Natural killer cell treated with Interleukin-12 subunit alpha and Interleukin-12 subunit beta and Interleukin-15 and Interleukin-18, amount 100 ng/mL, for 72 hours (primary cell): ENCODE measurements around the gene OTUD3. TPM values are rescaled to one million over a fixed set of nuclear protein-coding genes. Genes with fewer than 3 reads are reported as not detected.
"Not testable (repeated sequence)": the region's sequence is repeated elsewhere in the genome, so short reads cannot be mapped to it uniquely, and the experiment has no call there.

ENCODE experiments used
- ATAC-seq, 2 donors: fragments of 150-1000 bp; cut with Tn5 transposase in 1 of 2; sonication (Bioruptor Pico), chemical (Tn5 transposase) in 1 of 2; 2 replicates each; pipeline ENCODE4 v1.10.0; 2021
- DNase-seq: peaks from one replicate; pipeline ENCODE4 v3.0.0; 2022; ENCODE audit warnings: low spot score
- H3K27ac Mint-ChIP-seq, 2 donors: 1 replicate in 1 of 2; 2 replicates in 1 of 2; pipeline ENCODE4 v1.8.0; 2022; ENCODE audit warnings: mixed read lengths in 2 of 2, mild to moderate bottlenecking in 1 of 2, moderate library complexity in 1 of 2
- H3K27me3 Mint-ChIP-seq, 2 donors: 1 replicate in 1 of 2; 2 replicates in 1 of 2; pipeline ENCODE4 v1.8.0; 2022; ENCODE audit warnings: mixed read lengths in 2 of 2
- H3K36me3 Mint-ChIP-seq: one replicate; pipeline ENCODE4 v1.8.0; 2022; ENCODE audit warnings: mixed read lengths
- H3K4me1 Mint-ChIP-seq, 2 donors: 1 replicate in 1 of 2; 2 replicates in 1 of 2; pipeline ENCODE4 v1.8.0; 2022; ENCODE audit warnings: low read depth in 2 of 2, mixed read lengths in 2 of 2, mild to moderate bottlenecking in 1 of 2
- H3K4me3 Mint-ChIP-seq: one replicate; pipeline ENCODE4 v1.8.0; 2022; ENCODE audit warnings: mixed read lengths
- H3K9me3 Mint-ChIP-seq: 2 replicates; pipeline ENCODE4 v1.8.0; 2022; ENCODE audit warnings: mixed read lengths
- total RNA-seq, 2 donors: library from RNA; stranded (reverse); gene quantifications; one replicate each; pipeline ENCODE4 v1.2.3, GENCODE V29; 2022

Gene OTUD3
- total RNA-seq, 2 donors from 2014 or later = 11.6 to 27.4 TPM

DNA sequence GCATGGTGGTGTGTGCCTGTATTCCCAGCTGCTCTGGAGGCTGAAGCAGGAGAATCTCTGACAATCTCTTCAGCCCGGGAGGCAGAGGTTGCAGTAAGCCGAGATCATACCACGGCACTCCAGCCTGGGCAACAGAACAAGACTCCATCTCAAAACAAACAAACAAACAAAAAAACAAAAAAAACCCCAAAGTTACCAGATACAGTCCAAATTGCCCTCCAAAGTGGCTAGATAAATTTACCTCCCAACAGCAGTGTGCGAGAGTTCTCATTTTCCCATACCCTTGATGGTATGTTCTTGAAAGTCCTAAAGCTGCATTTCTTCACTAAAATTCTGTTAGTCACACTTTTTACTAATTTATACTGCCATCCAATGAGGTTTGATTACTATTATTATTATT is 3.0 kb upstream of the OTUD3 start:
- no peak for DNase-seq
- no peak for ATAC-seq
- no peak overlapping the region for H3K4me3 Mint-ChIP-seq
- no peaks in the 10 kb centered on the region for H3K9me3 Mint-ChIP-seq
- peaks cover 20 to 23% of the 10 kb centered on the region in 2 donors for H3K27me3 Mint-ChIP-seq
- H3K4me1 Mint-ChIP-seq = peaks cover 20 to 21% of the 10 kb centered on the region in 2 donors
- no peak overlapping the region for H3K27ac Mint-ChIP-seq
- no peaks in the 10 kb centered on the region for H3K36me3 Mint-ChIP-seq

DNA sequence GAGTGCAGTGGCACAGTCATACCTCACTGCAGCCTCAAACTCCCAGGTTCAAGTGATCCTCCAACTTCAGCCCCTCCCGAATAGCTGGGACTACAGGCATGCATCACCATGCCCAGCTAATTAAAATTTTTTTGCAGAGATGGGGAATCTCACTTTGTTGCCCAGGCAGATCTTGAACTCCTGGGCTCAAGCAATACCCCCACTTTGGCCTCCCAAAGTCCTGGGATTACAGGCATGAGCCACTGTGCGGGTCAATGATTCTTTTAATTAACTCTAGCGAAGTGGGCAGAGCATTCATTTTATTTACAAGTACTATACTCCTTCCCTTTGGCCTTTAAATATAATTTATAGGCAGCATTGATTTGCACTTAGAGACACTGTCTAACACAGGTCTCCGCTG is 2.5 kb upstream of the OTUD3 start:
- H3K36me3 Mint-ChIP-seq = no peaks in the 10 kb centered on the region
- ATAC-seq = no peak
- H3K27ac Mint-ChIP-seq = no peak overlapping the region
- H3K4me1 Mint-ChIP-seq = peaks cover 23 to 25% of the 10 kb centered on the region in 2 donors
- no peak overlapping the region for H3K4me3 Mint-ChIP-seq
- H3K27me3 Mint-ChIP-seq = peaks cover 20% of the 10 kb centered on the region in 2 donors
- DNase-seq = no peak
- no peaks in the 10 kb centered on the region for H3K9me3 Mint-ChIP-seq

GRCh38 chr1:19880841-19881240 is 1.4 kb upstream of the OTUD3 start:
- H3K9me3 Mint-ChIP-seq, ATAC-seq, H3K36me3 Mint-ChIP-seq, DNase-seq, H3K27ac Mint-ChIP-seq: not testable (repeated sequence)
- peaks cover 29 to 32% of the 10 kb centered on the region in 2 donors for H3K4me1 Mint-ChIP-seq
- peak overlapping the region; percentile 14 for H3K4me3 Mint-ChIP-seq
- H3K27me3 Mint-ChIP-seq = peaks cover 15 to 17% of the 10 kb centered on the region in 2 donors

- no peak for ATAC-seq
- no peaks in the 10 kb centered on the region for H3K9me3 Mint-ChIP-seq
- H3K4me1 Mint-ChIP-seq = peaks cover 35 to 42% of the 10 kb centered on the region in 2 donors
- H3K27me3 Mint-ChIP-seq = peaks cover 0 to 6% of the 10 kb centered on the region in 2 donors
- no peaks in the 10 kb centered on the region for H3K36me3 Mint-ChIP-seq
- H3K27ac Mint-ChIP-seq = no peak overlapping the region
- H3K4me3 Mint-ChIP-seq = peak overlapping the region; percentile 97
- DNase-seq = no peak
Measured at GRCh38 chr1:19884312-19884711, 2.1 kb downstream of the OTUD3 start.

- H3K4me1 Mint-ChIP-seq = peaks cover 35 to 42% of the 10 kb centered on the region in 2 donors
- no peak overlapping the region for H3K4me3 Mint-ChIP-seq
- no peaks in the 10 kb centered on the region for H3K9me3 Mint-ChIP-seq
- DNase-seq (no peak), ATAC-seq (no peak)
- H3K27me3 Mint-ChIP-seq = peaks cover 0 to 1% of the 10 kb centered on the region in 2 donors
- no peak overlapping the region for H3K27ac Mint-ChIP-seq
- H3K36me3 Mint-ChIP-seq = no peaks in the 10 kb centered on the region
Measured at GRCh38 chr1:19885821-19886220, 3.6 kb downstream of the OTUD3 start.

GRCh38 chr1:19888112-19888511 is 5.9 kb downstream of the OTUD3 start:
- Mint-ChIP-seq H3K9me3 (no peaks in the 10 kb centered on the region), H3K4me1 (peaks cover 38 to 40% of the 10 kb centered on the region in 2 donors), H3K4me3 (no peak overlapping the region), H3K36me3 (peaks cover 13% of the 10 kb centered on the region), H3K27ac (no peak overlapping the region), H3K27me3 (no peaks in the 10 kb centered on the region)
- ATAC-seq = no peak
- no peak for DNase-seq

DNA sequence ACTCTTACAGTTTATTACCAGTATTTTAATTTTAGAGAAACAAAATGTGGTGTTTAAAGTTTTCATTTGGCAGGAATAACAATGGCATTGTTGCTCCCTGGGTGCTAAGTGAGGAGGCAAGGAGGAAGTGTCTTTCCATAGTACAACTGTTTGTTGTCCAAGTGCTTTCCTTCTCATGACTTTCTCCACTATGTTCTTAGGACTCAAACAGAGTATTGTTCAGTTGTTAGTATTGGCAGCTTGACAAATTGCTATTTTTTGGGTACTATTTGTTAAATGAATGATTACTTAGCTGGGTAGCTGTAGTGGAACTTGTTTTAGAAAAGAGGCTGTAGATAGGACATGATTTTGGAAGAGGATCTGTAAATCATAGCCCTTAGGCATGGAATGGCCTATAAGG is 7.5 kb downstream of the OTUD3 start:
- Mint-ChIP-seq H3K4me1 (peaks cover 24 to 25% of the 10 kb centered on the region in 2 donors), H3K27me3 (no peaks in the 10 kb centered on the region), H3K9me3 (no peaks in the 10 kb centered on the region), H3K36me3 (peaks cover 14% of the 10 kb centered on the region), H3K27ac (no peak overlapping the region), H3K4me3 (no peak overlapping the region)
- ATAC-seq (no peak), DNase-seq (no peak)

- H3K27ac Mint-ChIP-seq = no peak overlapping the region
- ATAC-seq = no peak
- H3K36me3 Mint-ChIP-seq = peaks cover 22% of the 10 kb centered on the region
- H3K4me1 Mint-ChIP-seq = peaks cover 17 to 18% of the 10 kb centered on the region in 2 donors
- H3K27me3 Mint-ChIP-seq = no peaks in the 10 kb centered on the region
- DNase-seq = no peak
- no peaks in the 10 kb centered on the region for H3K9me3 Mint-ChIP-seq
- no peak overlapping the region for H3K4me3 Mint-ChIP-seq
Measured at GRCh38 chr1:19892129-19892528, 9.9 kb downstream of the OTUD3 start.

- Mint-ChIP-seq H3K4me1 (peaks cover 15 to 17% of the 10 kb centered on the region in 2 donors), H3K27me3 (no peaks in the 10 kb centered on the region), H3K36me3 (peaks cover 22% of the 10 kb centered on the region), H3K9me3 (no peaks in the 10 kb centered on the region), H3K27ac (no peak overlapping the region), H3K4me3 (no peak overlapping the region)
- ATAC-seq (no peak), DNase-seq (no peak)
Measured at GRCh38 chr1:19892628-19893168, 10.5 kb downstream of the OTUD3 start.

DNA sequence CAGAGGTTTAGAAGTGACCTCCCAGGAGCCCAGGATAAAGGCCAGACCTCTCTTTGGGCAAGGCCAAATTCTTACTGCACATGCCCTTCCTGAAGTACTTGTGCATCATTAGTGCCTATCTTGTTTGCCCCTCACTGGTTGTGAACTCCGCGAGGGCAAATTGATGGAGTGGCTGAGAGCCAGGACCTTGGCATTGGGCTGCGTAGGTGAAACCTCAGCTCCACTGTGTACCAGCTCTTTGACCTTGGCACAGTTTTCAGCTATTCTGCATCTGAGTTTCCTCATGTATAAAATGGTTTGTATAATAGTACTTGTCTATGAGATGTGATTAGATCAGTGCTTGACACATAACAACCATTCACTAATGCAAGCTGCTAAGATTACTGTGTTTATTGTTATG is 11.5 kb downstream of the OTUD3 start:
- Mint-ChIP-seq H3K27ac (no peak overlapping the region), H3K27me3 (no peaks in the 10 kb centered on the region), H3K36me3 (peaks cover 22% of the 10 kb centered on the region), H3K4me1 (peaks cover 9 to 11% of the 10 kb centered on the region in 2 donors), H3K4me3 (no peak overlapping the region), H3K9me3 (no peaks in the 10 kb centered on the region)
- no peak for DNase-seq
- ATAC-seq = no peak

DNA sequence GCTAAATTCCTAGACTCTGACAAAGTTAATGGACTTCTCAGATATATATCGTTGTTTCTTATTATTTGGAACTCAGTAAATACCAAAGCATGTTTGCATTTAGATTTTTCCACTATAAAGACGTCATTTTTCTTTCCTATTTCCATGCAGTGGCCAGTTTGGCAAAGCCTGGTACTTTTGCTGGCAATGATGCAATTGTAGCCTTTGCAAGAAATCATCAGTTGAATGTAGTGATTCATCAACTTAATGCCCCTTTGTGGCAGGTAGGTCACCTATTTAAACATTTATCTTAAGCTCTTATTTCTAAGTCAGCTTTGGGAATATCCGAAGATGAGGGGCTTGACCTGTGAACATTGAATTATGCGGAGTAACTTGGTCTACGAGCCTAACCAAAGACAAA is 12.0 kb downstream of the OTUD3 start:
- Mint-ChIP-seq H3K36me3 (peaks cover 26% of the 10 kb centered on the region), H3K27ac (no peak overlapping the region), H3K27me3 (no peaks in the 10 kb centered on the region), H3K4me1 (peaks cover 9 to 11% of the 10 kb centered on the region in 2 donors), H3K4me3 (no peak overlapping the region), H3K9me3 (no peaks in the 10 kb centered on the region)
- DNase-seq = no peak
- no peak for ATAC-seq

- DNase-seq (no peak), ATAC-seq (no peak)
- H3K36me3 Mint-ChIP-seq = peaks cover 38% of the 10 kb centered on the region
- no peaks in the 10 kb centered on the region for H3K4me1 Mint-ChIP-seq
- H3K4me3 Mint-ChIP-seq = no peak overlapping the region
- no peak overlapping the region for H3K27ac Mint-ChIP-seq
- H3K9me3 Mint-ChIP-seq = no peaks in the 10 kb centered on the region
- no peaks in the 10 kb centered on the region for H3K27me3 Mint-ChIP-seq
Measured at GRCh38 chr1:19901653-19902052, 19.5 kb downstream of the OTUD3 start.

DNA sequence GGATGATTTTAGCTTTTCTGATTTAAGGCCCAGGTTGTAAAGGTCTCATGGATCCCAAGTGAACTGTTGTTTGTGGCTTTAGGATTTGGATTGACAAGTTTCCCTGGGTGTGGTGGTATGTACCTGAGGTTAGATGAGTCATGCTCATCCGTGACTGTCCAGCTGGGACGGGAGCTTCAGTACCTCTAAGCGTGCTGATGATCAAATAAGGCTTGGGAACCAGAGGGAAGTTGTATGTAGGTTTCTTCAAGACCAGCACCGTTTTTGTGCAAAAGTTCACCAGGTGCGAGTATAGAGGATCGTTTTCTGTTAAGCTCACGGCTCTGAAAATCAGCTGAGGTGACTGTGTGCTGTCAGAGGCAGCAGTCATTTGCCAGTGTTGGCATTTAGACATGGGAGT is 21.4 kb downstream of the OTUD3 start:
- Mint-ChIP-seq H3K4me3 (no peak overlapping the region), H3K27ac (no peak overlapping the region), H3K9me3 (no peaks in the 10 kb centered on the region), H3K36me3 (peaks cover 53% of the 10 kb centered on the region), H3K4me1 (no peaks in the 10 kb centered on the region), H3K27me3 (no peaks in the 10 kb centered on the region)
- ATAC-seq = no peak
- no peak for DNase-seq

DNA sequence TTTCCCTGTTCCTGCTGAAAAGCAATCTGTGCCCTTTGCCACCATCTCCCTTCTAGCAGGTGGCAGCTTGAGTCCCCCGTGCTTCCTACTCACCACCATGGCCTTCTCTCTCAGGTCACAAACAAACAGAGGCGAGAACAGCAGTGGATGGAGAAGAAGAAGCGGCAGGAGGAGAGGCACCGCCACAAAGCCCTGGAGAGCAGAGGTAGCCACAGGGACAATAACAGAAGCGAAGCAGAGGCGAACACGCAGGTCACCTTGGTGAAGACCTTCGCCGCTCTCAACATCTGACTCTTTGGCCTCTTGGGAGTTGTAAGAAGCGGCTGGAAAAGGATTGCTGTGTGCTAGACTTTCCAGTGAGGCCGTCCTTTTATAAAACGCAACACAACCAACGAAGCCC is 25.3 kb downstream of the OTUD3 start:
- no peak for ATAC-seq
- H3K36me3 Mint-ChIP-seq = peaks cover 50% of the 10 kb centered on the region

GRCh38 chr1:19909392-19909791 is 27.2 kb downstream of the OTUD3 start:
- Mint-ChIP-seq H3K9me3 (no peaks in the 10 kb centered on the region), H3K4me1 (no peaks in the 10 kb centered on the region), H3K36me3 (peaks cover 39% of the 10 kb centered on the region), H3K27ac (no peak overlapping the region), H3K4me3 (no peak overlapping the region), H3K27me3 (no peaks in the 10 kb centered on the region)
- DNase-seq = no peak
- ATAC-seq = no peak

More for the DNA sequence above, 25.3 kb downstream of the OTUD3 start:
- Mint-ChIP-seq H3K9me3 (no peaks in the 10 kb centered on the region), H3K27me3 (no peaks in the 10 kb centered on the region), H3K27ac (no peak overlapping the region), H3K4me1 (no peaks in the 10 kb centered on the region), H3K4me3 (no peak overlapping the region)
- no peak for DNase-seq
